Neutrophil (primary cell): ENCODE measurements around the gene ZMIZ2.

Experiments used
- H3K27ac ChIP-seq: fragments of 200-600 bp; sonication (generic); 2 replicates; pipeline ENCODE4 v1.5.1; 2016; ENCODE audit warnings: mild to moderate bottlenecking, moderate library complexity
- H3K27me3 ChIP-seq: fragments of 200-600 bp; sonication (generic); 2 replicates; pipeline ENCODE4 v1.6.0; 2016; ENCODE audit warnings: mild to moderate bottlenecking
- H3K36me3 ChIP-seq: fragments of 200-600 bp; sonication (generic); 2 replicates; pipeline ENCODE4 v1.5.1; 2017
- H3K4me1 ChIP-seq, 2 experiments: fragments of 200-600 bp in 1 of 2; sonication (generic) in 1 of 2; 1 replicate in 1 of 2; 2 replicates in 1 of 2; pipeline versions ENCODE4 v1.5.1 to v1.6.1; 2013 to 2016; ENCODE audit warnings: low read depth in 1 of 2, low read length in 1 of 2, mild to moderate bottlenecking in 1 of 2, moderate library complexity in 1 of 2; ENCODE audit not compliant: control insufficient read depth in 1 of 2, insufficient read depth in 1 of 2
- H3K4me3 ChIP-seq, 2 experiments: fragments of 200-600 bp in 1 of 2; sonication (generic) in 1 of 2; 1 replicate in 1 of 2; 2 replicates in 1 of 2; pipeline ENCODE4 v1.5.1; 2013 to 2016; ENCODE audit warnings: low read depth in 1 of 2, low read length in 1 of 2, mild to moderate bottlenecking in 1 of 2, moderate library complexity in 1 of 2
- H3K9me3 ChIP-seq: fragments of 200-600 bp; sonication (generic); 2 replicates; pipeline ENCODE4 v1.5.1; 2016
- TF ChIP-seq, protein P1 (sequence below): fragments of 200-600 bp; sonication (generic); IDR thresholded peaks from 2 replicates; pipeline ENCODE4 v1.5.1; 2016; ENCODE audit warnings: antibody characterized with exemption

The ZMIZ2 gene

DNA sequence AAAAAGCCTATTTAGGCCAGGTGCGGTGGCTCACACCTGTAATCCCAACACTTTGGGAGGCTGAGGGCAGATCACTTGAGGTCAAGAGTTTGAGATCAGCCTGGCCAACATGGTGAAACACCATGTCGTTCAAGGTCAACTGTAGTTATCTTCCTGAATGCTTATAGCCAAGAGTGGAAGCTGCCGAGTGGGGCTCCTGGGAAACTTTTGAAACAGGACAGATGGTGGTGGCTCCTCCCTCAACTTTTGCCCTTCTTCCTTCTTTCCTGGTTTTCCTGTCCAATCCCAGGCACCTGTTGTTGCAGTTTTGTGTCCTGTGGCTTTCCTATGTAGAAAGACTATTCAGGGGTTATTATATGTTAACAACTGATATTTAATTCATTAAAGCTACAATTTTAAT lies 39.1 kb downstream of the ZMIZ2 start:
- Histone ChIP-seq H3K36me3 (no peaks in the 10 kb centered on the region), H3K27ac (no peak overlapping the region), H3K4me1 (no peaks in the 10 kb centered on the region), H3K4me3 (no peak overlapping the region), H3K27me3 (no peaks in the 10 kb centered on the region), H3K9me3 (no peaks in the 10 kb centered on the region)
- TF ChIP-seq, protein P1, sequence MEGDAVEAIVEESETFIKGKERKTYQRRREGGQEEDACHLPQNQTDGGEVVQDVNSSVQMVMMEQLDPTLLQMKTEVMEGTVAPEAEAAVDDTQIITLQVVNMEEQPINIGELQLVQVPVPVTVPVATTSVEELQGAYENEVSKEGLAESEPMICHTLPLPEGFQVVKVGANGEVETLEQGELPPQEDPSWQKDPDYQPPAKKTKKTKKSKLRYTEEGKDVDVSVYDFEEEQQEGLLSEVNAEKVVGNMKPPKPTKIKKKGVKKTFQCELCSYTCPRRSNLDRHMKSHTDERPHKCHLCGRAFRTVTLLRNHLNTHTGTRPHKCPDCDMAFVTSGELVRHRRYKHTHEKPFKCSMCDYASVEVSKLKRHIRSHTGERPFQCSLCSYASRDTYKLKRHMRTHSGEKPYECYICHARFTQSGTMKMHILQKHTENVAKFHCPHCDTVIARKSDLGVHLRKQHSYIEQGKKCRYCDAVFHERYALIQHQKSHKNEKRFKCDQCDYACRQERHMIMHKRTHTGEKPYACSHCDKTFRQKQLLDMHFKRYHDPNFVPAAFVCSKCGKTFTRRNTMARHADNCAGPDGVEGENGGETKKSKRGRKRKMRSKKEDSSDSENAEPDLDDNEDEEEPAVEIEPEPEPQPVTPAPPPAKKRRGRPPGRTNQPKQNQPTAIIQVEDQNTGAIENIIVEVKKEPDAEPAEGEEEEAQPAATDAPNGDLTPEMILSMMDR: no peak

DNA sequence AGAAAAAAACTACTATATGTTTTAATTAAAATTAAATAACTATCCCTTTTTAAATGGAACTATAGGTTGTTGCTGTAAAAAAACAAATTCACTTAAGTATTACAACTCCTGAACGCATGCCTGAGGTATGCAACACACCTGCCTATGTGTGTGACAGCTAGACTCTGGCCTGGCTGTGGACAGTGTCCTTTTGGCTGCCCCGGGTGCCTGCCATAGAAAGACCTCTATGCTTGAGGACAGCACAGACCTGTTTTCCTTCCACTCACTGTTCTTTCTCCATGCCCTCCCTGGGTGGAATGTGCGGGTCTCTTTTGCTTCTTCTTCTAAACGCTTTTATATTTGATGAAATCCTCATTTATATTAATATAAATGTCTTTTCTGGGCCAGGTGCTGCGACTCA lies 41.3 kb downstream of the ZMIZ2 start:
- Histone ChIP-seq H3K4me1 (no peaks in the 10 kb centered on the region), H3K36me3 (no peaks in the 10 kb centered on the region), H3K27ac (no peak overlapping the region), H3K27me3 (no peaks in the 10 kb centered on the region), H3K9me3 (no peaks in the 10 kb centered on the region), H3K4me3 (no peak overlapping the region)
- TF ChIP-seq, protein P1: no peak

DNA sequence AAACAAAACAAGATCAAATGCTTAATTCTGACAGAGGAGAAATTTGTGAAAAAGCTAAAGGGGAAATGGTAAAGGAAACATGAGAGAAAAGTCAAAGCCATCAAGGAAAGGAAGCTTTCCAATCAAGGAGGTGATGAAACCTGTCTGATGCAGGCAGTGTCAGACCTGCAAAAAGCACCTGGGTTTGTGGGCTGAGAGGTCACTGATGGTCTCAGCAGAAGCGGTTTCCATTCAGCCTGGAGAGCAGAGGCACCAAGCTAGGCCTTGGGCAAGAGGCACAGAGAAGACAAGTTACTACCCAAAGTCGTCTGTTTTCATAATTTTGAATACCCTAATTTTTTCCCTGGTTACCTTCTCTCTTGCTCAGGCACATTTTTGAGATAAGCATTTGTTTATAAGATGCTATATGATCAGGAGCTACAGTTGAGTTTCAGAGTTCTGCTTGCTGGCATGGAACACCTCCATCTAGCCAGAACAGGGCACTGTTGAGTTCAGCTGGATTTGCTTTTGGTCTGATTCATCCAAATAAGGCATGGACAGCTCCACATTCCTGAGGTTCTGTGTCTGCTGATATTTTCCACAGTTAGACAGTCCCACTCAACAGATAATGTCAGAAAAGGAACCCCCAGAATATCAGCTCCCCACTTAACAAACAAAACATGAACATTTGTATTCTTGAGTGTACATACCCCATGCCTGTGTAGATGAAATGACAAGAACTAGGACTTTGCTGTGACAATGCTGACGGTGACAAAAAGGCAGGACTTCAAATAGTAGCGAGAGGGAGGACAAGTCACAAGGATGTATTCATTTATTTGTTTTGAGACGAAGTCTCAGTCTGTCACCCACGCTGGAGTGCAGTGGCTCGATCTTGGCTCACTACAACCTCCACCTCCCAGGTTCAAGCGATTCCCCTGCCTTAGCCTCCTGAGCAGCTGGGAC lies 42.9 kb downstream of the ZMIZ2 start:
- Histone ChIP-seq H3K27ac (no peak overlapping the region), H3K4me1 (peaks cover 5 to 7% of the 10 kb centered on the region in 2 experiments), H3K9me3 (no peaks in the 10 kb centered on the region), H3K27me3 (no peaks in the 10 kb centered on the region), H3K36me3 (no peaks in the 10 kb centered on the region), H3K4me3 (no peak overlapping the region)
- TF ChIP-seq, protein P1: no peak

DNA sequence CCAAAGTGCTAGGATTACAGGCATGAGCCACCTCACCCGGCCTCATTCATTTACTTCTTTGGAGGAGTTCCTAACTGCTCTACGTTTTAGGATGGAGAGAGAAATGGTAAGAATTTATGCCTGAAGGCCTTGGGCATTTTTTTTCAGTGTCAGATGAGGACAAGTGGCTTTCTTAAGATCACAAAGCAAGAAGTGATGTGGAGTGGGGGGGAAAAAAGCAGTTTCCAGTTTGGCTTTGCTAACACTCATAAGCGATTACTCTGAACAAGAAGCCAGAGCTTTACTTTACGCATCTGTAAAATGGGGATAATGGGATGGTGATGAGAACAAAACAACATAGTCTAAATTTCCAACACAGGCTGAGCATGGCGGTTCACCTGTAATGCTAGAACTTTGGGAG lies 45.3 kb downstream of the ZMIZ2 start:
- H3K4me1 ChIP-seq: peaks cover 20 to 22% of the 10 kb centered on the region in 2 experiments
- H3K9me3 ChIP-seq: no peaks in the 10 kb centered on the region
- TF ChIP-seq, protein P1: no peak
- H3K4me3 ChIP-seq: no peak overlapping the region
- no peak overlapping the region for H3K27ac ChIP-seq
- H3K36me3 ChIP-seq: no peaks in the 10 kb centered on the region
- no peaks in the 10 kb centered on the region for H3K27me3 ChIP-seq

DNA sequence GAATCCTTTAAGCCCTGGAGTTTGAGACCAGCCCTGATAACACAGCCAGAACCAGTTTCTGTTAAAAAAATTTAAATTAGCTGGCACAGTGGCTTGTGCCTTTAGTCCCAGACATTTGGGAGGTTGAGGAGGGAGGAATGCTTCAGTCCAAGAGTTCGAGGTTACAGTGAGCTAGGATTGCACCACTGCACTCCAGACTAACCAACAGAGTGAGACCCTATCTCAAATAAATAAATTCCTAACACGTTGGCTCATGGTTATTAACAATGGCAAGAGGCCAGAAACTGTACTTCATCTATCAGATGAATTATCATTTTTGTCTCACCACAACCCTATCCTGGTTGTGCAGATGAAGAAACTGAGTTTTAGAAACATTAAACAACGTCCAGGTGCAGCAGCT lies 45.7 kb downstream of the ZMIZ2 start:
- TF ChIP-seq, protein P1: no peak
- H3K9me3 ChIP-seq: no peaks in the 10 kb centered on the region
- peaks cover 21 to 25% of the 10 kb centered on the region in 2 experiments for H3K4me1 ChIP-seq
- H3K27me3 ChIP-seq: no peaks in the 10 kb centered on the region
- no peak overlapping the region for H3K4me3 ChIP-seq
- H3K36me3 ChIP-seq: no peaks in the 10 kb centered on the region
- no peak overlapping the region for H3K27ac ChIP-seq
